ENCODE results near the gene ATP6V0D1. TPM values are rescaled to one million over a fixed set of nuclear protein-coding genes. Genes with fewer than 3 reads are reported as not detected.

The ATP6V0D1 gene
- total RNA-seq, 1 experiment from 2014 or later = 43.0 TPM

- Histone ChIP-seq H2BK15ac (ENCODE audit: low read depth, low read length) (no peak overlapping the region), H3K4me1 (ENCODE audit: insufficient read depth, low read length) (no peaks in the 10 kb centered on the region), H3K23ac (ENCODE audit: insufficient read length, low read depth, low read length) (no peak overlapping the region), H3K14ac (ENCODE audit: insufficient read depth, low read length) (no peak overlapping the region), H3K27ac (ENCODE audit: insufficient read length, low read depth, low read length) (no peak overlapping the region), H2BK120ac (ENCODE audit: low read depth, low read length, poor library complexity, severe bottlenecking) (no peak overlapping the region), H3K56ac (ENCODE audit: insufficient read length, low read depth, low read length) (no peak overlapping the region), H3K4ac (ENCODE audit: low read depth, low read length) (no peak overlapping the region), H2AK5ac (ENCODE audit: insufficient read length, low read length) (no peak overlapping the region), H4K91ac (ENCODE audit: insufficient read length, low read depth, low read length) (no peak overlapping the region), H3K18ac (ENCODE audit: insufficient read length, low read depth, low read length) (no peak overlapping the region), H3K79me2 (ENCODE audit: insufficient read depth, low read length) (no peaks in the 10 kb centered on the region), H3K9ac (ENCODE audit: extremely low read depth, insufficient read length, low read length) (no peak overlapping the region), H2AFZ (ENCODE audit: low read length) (no peak overlapping the region), H3K79me1 (ENCODE audit: insufficient read depth, low read depth, low read length, poor library complexity, severe bottlenecking) (no peaks in the 10 kb centered on the region), H2BK12ac (ENCODE audit: insufficient read length, low read depth, low read length) (no peak overlapping the region), H3T11ph (ENCODE audit: low read length) (no peak overlapping the region), H3K4me2 (ENCODE audit: insufficient read depth, insufficient read length, low read length) (no peak overlapping the region), H3K23me2 (ENCODE audit: insufficient read length, low read depth, low read length, poor library complexity, severe bottlenecking) (no peaks in the 10 kb centered on the region), H2BK5ac (ENCODE audit: insufficient read length, low read length) (no peak overlapping the region), H2BK20ac (ENCODE audit: low read depth, low read length, poor library complexity, severe bottlenecking) (no peak overlapping the region), H4K5ac (ENCODE audit: insufficient read length, low read depth, low read length) (no peak overlapping the region), H4K8ac (replicated peaks; ENCODE audit: insufficient read length, low read depth, low read length) (no peak overlapping the region), H4K20me1 (ENCODE audit: control insufficient read depth, insufficient read depth, insufficient read length) (no peaks in the 10 kb centered on the region), H3K27me3 (ENCODE audit: insufficient read depth, low read length) (no peaks in the 10 kb centered on the region), H3K9me3 (ENCODE audit: control insufficient read depth, low read depth, low read length) (no peaks in the 10 kb centered on the region)
- H3K4me3 Mint-ChIP-seq = no peak overlapping the region; a peak in 1 of 5 replicates
- peak overlapping the region; percentile 29 to 72 (median 34); a peak in 5 of 7 replicates for H3K27ac Mint-ChIP-seq
- H3K27me3 Mint-ChIP-seq (ENCODE audit: low read depth) = no peaks in the 10 kb centered on the region
- no peak for DNase-seq
- H3K36me3 Mint-ChIP-seq (ENCODE audit: insufficient read depth in 1 of 3, low read depth in 3 of 3) = peaks cover 0 to 14% (median 11%) of the 10 kb centered on the region in 3 experiments; a peak in 6 of 7 replicates
- no CpG with 5 or more reads among the region's 7 CpGs for whole genome bisulfite sequencing (ENCODE audit: extremely low coverage, insufficient read length, low lambda C conversion rate)
- H3K9me3 Mint-ChIP-seq = no peaks in the 10 kb centered on the region
- peaks cover 16 to 17% of the 10 kb centered on the region in 2 experiments for H3K4me1 Mint-ChIP-seq
- TF ChIP-seq CTCF (conservative IDR thresholded peaks at IDR 0.05) = no peak
These were observed 35.9 kb downstream of the ATP6V0D1 start for GRCh38 chr16:67445126-67445426.

Measured in H9 (cell line).